NCI-H187 treated with DMSO at 0.1 percent for 48 hours (cell line): ENCODE results near the gene SNRPD3.
"Not testable (repeated sequence)": the region's sequence is repeated elsewhere in the genome, so short reads cannot be mapped to it uniquely, and the experiment has no call there.

Source experiments
- DNase-seq: peaks from one replicate; lab custom pipeline; 2025; lab: John Stamatoyannopoulos, UW

Gene SNRPD3

DNA sequence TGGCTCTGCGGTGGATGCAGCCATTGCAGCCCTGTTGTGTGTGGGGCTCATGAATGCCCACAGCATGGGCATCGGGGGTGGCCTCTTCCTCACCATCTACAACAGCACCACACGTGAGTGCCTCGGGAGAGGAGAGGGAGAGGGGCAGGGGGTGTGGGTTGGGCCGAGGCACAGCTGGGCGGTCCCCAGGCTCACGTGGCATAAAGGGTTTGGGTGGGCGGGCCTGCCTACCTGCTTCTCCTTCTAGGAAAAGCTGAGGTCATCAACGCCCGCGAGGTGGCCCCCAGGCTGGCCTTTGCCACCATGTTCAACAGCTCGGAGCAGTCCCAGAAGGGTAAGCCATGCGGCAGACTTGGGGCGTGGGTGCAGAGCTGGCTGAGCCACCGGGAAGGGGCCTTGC is 59.0 kb downstream of the SNRPD3 start:
- not testable (repeated sequence) for DNase-seq

DNA sequence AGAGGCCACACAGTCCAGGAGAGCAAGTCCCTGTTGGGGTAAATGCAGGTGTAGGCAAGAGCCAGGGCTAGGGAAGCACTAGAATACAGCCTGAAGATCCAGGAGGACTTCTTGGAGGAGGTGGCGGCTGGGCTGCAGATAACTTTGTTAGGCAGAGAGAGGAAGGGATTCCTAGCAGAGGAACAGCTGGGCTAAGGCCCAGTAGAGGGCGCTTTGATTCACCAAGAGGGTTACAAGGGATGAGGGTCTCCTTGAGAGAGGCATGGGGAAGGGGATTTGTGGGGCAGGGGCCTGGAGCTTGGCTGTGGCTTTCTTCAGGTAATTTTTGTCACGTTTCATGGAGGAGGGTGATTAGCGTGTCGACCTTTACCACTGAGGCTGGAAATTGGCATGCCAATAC is 65.4 kb downstream of the SNRPD3 start:
- DNase-seq: not testable (repeated sequence)

GRCh38 chr22:24622596-24622995 is 66.8 kb downstream of the SNRPD3 start:
- not testable (repeated sequence) for DNase-seq
